ENCODE results near the gene SLC25A1.

The SLC25A1 gene

GRCh38 chr22:19131685-19132015 is 46.9 kb downstream of the SLC25A1 start:
- TF ChIP-seq RAD21 (IDR thresholded peaks at IDR 0.05; ENCODE audit: low read depth) (no peak), EGR1 (IDR thresholded peaks at IDR 0.05) (no peak), MAX (IDR thresholded peaks at IDR 0.05) (no peak), REST (IDR thresholded peaks at IDR 0.05; ENCODE audit: low read depth) (no peak), FOXM1 (IDR thresholded peaks at IDR 0.05; ENCODE audit: borderline replicate concordance, low read depth) (no peak), YY1 (IDR thresholded peaks at IDR 0.05; ENCODE audit: low read depth) (no peak), EP300 (IDR thresholded peaks at IDR 0.05; ENCODE audit: borderline replicate concordance) (no peak), ZBTB7A (IDR thresholded peaks at IDR 0.05; ENCODE audit: low read depth) (no peak), TEAD4 (IDR thresholded peaks at IDR 0.05) (no peak), CEBPB (IDR thresholded peaks at IDR 0.05) (no peak), TAF1 (IDR thresholded peaks at IDR 0.05; ENCODE audit: low read depth) (no peak), USF1 (IDR thresholded peaks at IDR 0.05) (no peak), TCF12 (IDR thresholded peaks at IDR 0.05; ENCODE audit: low read depth) (no peak), NFIC (IDR thresholded peaks at IDR 0.05) (no peak), CREB1 (IDR thresholded peaks at IDR 0.05; ENCODE audit: low read depth) (no peak)

GRCh38 chr22:19130959-19131684 is 47.4 kb downstream of the SLC25A1 start, which contains the start of gene TSSK2:
Gene TSSK2 (plus strand): TSS chr22:19131308. CDS start chr22:19131400, 92 bp downstream.
- TF ChIP-seq RAD21 (IDR thresholded peaks at IDR 0.05; ENCODE audit: low read depth): no peak
- TF ChIP-seq TEAD4 (IDR thresholded peaks at IDR 0.05): no peak
- TF ChIP-seq CEBPB (IDR thresholded peaks at IDR 0.05): no peak
- no peak for TF ChIP-seq EGR1 (IDR thresholded peaks at IDR 0.05)
- no peak for TF ChIP-seq NFIC (IDR thresholded peaks at IDR 0.05)
- no peak for TF ChIP-seq USF1 (IDR thresholded peaks at IDR 0.05)
- no peak for TF ChIP-seq TCF12 (IDR thresholded peaks at IDR 0.05; ENCODE audit: low read depth)
- TF ChIP-seq CREB1 (IDR thresholded peaks at IDR 0.05; ENCODE audit: low read depth): no peak
- TF ChIP-seq REST (IDR thresholded peaks at IDR 0.05; ENCODE audit: low read depth): no peak
- TF ChIP-seq MAX (IDR thresholded peaks at IDR 0.05): no peak

GRCh38 chr22:19129871-19130270 is 48.7 kb downstream of the SLC25A1 start:
- TF ChIP-seq REST (IDR thresholded peaks at IDR 0.05; ENCODE audit: low read depth) (no peak), YY1 (IDR thresholded peaks at IDR 0.05; ENCODE audit: low read depth) (no peak), CREB1 (IDR thresholded peaks at IDR 0.05; ENCODE audit: low read depth) (no peak), RAD21 (IDR thresholded peaks at IDR 0.05; ENCODE audit: low read depth) (no peak)

GRCh38 chr22:19128946-19129727 is 49.4 kb downstream of the SLC25A1 start:
- TF ChIP-seq EP300 (IDR thresholded peaks at IDR 0.05; ENCODE audit: borderline replicate concordance): no peak
- TF ChIP-seq MAX (IDR thresholded peaks at IDR 0.05): no peak
- no peak for TF ChIP-seq FOXM1 (IDR thresholded peaks at IDR 0.05; ENCODE audit: borderline replicate concordance, low read depth)
- no peak for TF ChIP-seq USF1 (IDR thresholded peaks at IDR 0.05)
- no peak for TF ChIP-seq RAD21 (IDR thresholded peaks at IDR 0.05; ENCODE audit: low read depth)
- TF ChIP-seq TEAD4 (IDR thresholded peaks at IDR 0.05): no peak
- TF ChIP-seq YY1 (IDR thresholded peaks at IDR 0.05; ENCODE audit: low read depth): no peak
- no peak for TF ChIP-seq CEBPB (IDR thresholded peaks at IDR 0.05)
- no peak for TF ChIP-seq EGR1 (IDR thresholded peaks at IDR 0.05)
- TF ChIP-seq CREB1 (IDR thresholded peaks at IDR 0.05; ENCODE audit: low read depth): no peak
- TF ChIP-seq NFIC (IDR thresholded peaks at IDR 0.05): no peak
- TF ChIP-seq REST (IDR thresholded peaks at IDR 0.05; ENCODE audit: low read depth): no peak
- TF ChIP-seq TAF1 (IDR thresholded peaks at IDR 0.05; ENCODE audit: low read depth): no peak
- TF ChIP-seq ZBTB7A (IDR thresholded peaks at IDR 0.05; ENCODE audit: low read depth): no peak
- no peak for TF ChIP-seq TCF12 (IDR thresholded peaks at IDR 0.05; ENCODE audit: low read depth)

Measured in Ishikawa (cell line).